NCI-H526 treated with DMSO at 0.1 percent for 48 hours (cell line): ENCODE results near the gene C22orf31.
"Not testable (repeated sequence)": the region's sequence is repeated elsewhere in the genome, so short reads cannot be mapped to it uniquely, and the experiment has no call there.

ENCODE experiments used
- DNase-seq: peaks from one replicate; lab custom pipeline; 2025; lab: John Stamatoyannopoulos, UW

The C22orf31 gene

DNA sequence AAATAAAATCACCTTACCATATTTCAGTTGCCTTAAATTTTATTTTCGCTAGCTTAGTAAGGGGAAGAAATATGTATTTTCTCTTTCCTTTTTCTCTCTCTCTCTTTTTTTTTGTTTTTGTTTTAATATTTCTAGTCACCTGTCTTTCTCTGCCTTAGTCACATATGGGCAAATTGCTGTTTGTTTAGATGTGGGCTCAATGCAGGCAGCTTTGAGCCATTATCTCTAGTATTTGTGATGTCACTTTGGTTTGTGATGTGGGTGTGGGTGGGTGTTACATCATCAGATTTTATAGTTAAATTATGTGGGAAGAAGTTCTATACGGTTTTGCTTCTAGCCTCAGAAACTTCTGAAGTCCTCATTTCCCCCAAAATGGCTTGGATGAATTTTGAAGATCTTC, at the start of gene C22orf31:
TSS of gene C22orf31 (minus strand) at position 59 of the 400 bp plus-strand sequence. CDS start at position 20, 39 bp downstream.
- DNase-seq: no peak

DNA sequence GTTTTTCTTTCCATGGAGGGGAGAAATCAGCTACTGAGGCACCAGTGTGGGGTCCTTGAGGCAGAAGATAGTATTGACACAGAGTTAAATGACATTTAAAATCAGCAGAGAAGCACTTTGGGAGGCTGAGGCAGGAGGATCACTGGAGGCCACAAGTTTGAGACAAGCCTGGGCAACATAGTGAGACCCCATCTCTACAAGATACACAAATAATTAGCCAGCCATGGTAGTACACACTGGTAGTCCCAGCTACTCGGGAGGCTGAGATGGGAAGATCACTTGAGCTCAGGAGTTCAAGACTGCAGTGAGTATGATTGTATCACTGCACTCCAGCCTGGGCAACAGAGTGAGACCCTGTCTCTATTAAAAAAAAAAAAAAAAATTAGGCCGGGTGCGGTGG, 49.3 kb upstream of the C22orf31 start:
- DNase-seq: no peak

DNA sequence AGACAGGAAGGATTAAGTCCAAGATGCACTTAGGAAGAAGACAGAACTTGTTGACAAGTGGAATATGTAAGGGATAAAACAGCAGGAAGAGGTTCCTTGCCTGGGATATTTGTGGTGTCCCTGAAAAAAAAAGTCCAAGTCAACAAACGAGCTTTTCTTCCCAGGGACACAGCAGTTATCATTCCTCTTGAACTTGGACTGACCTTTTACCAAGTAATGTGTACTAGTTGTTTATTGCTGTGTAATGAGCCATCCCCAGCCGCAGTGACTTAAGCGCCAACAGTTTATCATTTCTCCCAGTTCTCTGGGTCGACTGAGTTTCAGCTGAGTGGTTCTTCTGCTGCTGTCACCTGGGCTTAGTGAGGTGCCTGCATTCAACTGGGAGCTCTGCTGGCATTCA, 48.2 kb upstream of the C22orf31 start:
- no peak for DNase-seq

DNA sequence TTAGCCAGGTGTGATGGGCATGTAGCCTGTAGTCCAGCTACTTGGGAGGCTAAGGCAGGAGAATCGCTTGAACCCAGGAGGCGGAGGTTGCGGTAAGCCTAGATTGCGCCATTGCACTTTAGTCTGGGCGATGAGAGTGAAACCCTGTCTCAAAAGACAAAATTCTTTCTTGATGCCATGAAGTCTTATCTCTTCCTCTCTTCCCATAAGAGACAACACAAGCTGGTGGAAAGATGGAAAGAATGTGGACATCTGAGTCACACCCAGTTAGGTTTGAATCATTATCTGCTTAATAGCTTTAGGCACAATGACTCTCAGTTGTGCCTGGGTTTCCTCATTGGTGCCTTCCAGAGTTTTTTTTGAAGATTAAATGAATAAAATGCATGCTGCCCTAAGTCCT, 46.5 kb upstream of the C22orf31 start:
- no peak for DNase-seq

DNA sequence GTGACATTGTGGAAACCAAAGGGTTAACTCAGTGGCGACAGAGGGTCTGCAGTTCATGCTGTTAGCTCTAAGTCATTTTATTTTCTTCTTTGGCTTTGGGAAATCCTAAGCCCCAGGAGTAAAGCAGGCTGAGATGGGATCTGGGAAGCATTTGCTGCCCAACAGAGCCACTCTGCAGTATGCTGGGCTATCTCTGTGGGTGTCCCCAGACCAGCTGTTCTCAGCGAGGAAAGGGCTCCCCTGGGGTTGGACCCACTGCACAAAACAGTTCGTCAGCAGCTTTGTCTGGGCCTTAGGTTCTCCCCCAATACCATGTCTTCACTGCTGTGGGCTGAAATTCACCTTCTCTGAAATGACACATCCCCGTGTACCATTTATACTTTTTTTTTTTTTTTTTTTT, 45.2 kb upstream of the C22orf31 start:
- no peak for DNase-seq

DNA sequence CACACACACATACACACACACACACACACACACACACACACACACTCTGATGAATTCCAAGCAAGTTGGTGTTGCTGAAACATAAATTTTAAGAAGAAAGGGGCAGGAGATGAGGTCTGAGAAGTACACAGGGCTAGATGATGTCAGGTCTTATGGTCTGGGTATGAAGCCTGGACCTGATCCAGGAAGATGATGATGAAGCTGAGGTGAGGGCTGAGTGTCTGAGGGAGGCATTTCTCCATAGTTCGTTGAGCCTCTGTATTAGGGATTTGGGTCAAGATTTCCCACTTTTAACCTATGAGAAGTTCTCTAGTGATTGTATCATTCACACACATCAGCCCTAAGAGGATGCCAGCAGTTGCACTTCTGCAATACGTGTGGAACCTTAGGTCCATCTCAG, 43.8 kb upstream of the C22orf31 start:
- no peak for DNase-seq

DNA sequence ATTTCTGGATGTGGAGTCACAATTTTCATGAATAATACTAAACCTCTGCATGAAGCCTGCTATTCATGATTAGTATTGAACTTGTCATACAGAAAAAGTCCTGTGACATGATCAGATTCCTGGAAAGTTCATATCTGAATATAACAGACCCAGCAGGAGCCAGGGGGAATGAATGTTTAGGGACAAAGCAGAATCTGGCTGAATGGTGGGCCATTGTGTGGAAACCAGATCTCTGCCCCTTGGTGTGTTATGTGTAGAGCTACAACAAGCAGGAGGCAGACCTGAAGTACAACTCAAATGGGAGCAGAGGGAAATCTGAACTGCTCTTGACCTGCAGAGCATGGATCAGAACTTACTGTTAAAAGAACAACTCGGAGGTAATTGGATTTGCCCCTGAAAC, 41.5 kb upstream of the C22orf31 start:
- DNase-seq: no peak

DNA sequence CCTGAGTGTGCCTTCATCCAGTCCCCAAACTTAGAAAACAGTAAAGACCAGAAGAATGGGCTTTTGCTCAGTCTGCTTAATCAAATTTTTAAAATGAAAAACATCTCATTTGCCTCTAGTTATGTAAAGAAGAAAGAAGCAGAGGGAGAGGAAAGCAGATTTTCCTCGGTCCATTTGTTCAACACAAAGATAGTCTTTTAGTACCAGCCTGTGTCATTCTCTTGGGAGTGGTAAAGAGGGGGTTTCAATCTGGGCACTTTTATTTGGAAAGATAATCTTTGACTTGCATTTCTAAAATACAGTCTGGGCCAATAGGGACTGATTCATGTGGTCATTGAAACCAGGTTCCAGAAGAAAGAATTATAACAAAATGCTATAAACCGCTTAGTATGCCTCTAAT, 40.7 kb upstream of the C22orf31 start:
- DNase-seq: peak; percentile 86

DNA sequence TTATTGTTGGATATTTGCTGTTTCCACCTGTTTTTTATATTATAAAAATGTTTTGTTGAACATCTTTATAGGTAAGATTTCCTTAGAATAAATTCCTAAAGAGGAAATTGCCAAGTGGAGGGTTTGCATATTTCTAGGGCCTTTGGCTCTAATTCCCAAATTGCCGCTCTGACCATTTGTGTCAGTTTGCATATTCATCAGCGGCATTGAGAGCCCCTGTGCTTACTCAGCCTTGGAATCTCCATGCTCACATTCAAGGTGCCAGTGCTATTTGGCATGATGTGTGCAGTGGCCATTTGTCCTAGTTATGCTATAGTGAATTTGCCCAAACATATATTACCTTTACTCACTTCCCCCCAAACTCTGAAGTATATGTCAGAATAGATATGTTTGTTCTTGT, 36.7 kb upstream of the C22orf31 start:
- peak; percentile 40 for DNase-seq

DNA sequence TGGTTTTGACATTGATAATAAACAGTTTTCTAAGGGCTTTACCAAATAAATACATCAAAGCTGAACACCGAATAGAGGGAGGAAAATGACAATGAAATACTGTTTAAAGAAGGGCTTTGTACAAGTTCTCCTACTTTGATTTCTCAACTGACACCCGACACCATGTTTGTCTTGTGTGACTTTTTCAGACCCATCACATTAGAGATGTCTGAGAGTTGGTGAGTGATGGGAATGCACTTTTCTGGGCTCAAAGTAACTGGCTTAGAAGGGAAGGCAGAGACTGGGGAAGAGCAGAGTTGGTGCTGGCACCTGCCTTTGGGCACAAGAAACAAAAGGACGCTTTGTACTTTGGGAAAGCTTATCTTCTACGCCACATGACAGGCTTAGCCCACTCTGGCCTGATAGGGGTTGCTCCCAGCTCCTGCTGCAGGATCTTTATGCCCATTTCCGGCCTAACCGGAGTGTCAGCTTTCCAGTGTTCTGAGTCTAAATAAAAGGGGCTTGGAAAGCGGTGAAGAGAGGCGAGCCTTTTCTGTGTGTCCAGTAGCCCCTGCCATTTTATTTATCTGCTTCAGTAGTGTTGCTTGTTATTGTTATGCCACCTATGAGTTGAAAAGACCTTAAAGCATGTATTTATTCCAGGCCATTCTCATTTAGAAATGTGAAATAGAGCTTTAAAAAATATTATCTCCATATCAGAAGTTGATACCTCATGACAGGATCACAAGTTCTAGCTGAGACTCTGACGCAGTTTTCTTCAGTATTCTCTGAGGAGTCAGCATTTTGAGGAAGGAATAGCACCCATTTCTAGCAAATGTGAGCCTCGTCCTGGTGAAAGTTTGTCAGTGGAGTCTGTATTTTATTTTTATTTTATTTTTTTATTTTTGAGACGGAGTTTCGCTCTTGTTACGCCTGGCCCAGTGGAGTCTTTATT, 35.4 kb upstream of the C22orf31 start:
- peak; percentile 59 for DNase-seq

DNA sequence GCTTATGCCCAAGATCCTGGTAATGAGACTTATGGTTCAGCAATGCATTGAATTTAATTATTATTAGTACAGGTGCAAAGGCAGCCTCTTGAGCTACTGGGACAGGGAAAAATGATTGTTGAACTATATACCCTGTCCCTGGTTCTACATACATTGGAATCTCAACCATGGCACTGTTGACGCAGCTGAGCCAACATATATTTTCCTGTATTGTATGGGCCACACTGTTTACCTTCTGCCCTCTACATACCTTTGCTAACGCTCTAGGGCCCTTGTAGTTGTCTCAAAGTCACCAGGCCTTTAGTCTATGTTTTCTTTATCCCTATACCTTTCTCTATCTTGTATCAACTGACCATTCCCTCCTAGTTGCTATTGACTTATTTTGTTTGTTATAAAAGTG, 33.8 kb upstream of the C22orf31 start:
- no peak for DNase-seq

DNA sequence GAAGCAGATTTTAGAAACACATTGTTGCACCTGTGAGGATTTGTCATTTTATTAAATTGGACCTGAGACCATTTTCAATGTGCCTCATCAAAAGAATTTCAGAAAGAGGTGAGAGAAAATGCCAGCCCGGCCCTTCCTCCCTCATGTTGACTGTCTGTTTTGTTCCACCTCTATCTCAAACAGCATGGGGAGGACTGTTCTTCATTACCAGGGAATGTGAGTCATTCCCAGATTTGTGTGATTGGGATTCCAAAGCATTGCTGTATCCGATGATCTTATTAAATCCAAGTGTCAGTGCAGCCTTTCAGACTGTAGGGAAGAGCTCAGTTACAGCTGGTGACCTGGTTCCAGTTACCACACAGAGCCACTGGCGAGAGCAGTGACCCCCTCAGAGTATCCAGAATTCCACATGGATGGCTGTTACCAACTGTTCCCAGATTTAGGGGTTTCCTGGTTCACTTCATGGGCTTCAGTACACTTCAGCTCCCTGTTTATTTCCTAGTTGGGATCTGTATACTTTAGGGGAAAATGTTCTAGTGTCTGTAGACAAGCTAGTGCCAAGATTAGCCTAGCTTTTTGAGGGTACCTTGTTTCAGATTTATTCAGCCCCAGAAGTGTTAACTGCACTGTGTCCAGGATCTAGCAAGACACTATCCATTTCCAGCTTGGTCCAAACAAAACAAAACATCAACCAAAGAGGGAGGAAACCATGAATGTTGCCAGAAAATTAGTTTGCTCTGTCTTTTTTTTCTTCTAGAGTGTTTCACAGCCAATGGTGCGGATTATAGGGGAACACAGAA, 32.1 kb upstream of the C22orf31 start:
- DNase-seq: no peak

DNA sequence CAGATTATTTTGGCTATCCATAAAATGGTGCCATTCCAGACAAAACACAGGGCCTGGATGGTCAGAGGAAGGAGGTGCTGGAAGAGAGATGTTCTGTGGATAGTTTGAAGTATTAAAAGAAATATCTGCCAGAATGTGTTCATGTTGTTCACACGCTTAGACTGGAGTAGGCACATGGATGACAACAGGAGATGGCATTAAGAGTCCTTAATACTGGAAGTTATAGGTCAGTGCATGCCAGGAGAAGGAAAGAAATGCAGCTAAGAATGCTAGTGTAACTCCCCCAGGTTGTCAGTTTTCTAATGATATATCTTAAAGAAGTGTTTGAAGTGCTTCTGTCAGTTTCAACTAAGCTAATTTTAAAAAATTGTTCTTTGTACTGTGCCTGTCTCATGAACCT, 31.4 kb upstream of the C22orf31 start:
- no peak for DNase-seq

DNA sequence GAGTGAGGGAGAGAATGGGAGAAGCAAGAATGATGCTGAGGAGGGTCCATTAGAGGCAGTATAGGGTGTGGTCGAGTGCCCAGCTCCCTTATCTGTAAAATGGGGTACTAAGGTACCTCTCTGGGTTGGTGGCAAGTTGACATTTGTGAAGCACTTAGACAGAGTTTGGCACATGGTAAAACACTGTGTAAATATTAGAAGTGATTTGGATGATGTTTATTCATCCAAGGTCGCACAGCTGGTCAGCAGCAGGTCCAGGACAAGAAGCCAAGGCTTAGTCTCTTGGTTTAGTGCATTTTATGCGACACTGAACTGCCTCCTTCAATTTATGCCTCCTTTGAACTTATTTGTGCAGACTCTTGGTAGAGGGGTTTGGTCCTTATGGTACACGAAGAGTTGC, 30.6 kb upstream of the C22orf31 start:
- DNase-seq: no peak

DNA sequence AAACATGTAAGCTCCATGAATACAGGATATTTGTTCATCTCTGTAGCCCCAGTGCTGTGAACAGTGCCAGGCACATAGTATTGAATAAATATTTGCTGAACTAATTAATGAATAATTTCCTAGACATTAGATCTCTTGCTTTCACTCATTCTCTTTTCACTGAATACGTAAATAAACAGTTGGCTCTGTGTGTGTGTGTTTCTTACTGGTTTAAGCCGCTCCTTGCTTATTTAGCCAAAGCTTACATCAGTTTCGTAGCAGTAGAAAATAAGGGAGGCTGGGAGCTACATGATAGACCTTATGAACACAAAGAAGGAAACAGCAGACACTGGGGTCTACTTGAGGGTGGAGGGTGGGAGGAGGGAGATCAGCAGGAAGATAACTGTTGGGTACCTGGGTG, 28.4 kb upstream of the C22orf31 start:
- DNase-seq: no peak

DNA sequence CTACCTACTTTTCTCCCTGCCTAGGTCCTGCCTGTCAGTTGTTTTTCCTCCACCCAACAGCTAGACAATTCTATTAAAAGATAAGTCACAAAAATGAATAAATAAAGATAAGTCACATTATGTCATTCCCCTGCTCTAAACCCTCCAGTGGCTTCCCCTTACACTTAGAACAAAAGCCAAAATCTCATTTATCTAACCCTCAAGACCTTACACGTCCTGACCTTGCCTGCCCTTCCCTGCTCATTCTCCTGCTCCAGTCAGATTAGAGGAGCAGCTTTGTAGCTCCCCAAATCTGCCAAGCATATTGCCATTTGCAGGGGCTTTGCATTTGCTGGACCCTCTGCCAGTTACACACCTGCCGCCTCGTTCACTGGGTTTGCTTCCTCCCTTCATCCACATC, 27.9 kb upstream of the C22orf31 start:
- DNase-seq: no peak

DNA sequence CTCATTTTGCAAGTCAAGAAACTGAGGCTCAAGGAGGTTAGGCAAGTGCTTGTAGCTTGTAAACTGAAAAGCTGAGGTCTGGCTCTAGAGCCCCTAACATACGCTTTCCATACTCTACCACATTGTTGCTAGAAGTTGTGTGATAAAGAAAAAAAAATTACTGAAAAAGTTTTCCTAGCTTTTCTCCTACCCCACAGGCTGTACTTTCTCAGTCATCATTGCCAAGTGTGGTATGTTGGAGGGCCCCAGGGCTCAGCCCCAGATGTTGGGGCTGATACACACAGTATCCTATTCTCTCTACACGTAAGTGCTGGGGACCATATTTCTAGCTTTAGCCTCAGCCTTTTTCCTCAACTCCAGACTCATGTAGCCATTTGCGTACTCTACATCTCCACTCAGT, 27.2 kb upstream of the C22orf31 start:
- no peak for DNase-seq

DNA sequence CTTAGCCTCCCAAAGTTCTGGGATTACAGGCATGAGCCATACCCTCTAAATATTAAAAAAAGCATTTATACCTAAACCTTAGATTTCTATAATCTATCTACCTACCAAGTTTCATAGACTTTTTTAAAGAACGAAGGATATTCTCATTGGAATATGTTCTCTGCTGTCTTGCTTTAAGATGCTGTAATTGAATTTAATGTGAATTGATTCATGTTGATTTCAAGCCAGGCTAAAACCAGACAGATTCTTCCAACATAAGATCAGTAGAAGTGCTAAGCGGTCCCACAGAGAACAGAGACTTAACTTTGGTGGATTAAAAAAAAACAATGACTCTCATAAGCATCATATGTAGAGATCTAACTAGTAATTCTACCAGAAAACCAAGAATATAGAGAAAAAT, 25.4 kb upstream of the C22orf31 start:
- DNase-seq: no peak

DNA sequence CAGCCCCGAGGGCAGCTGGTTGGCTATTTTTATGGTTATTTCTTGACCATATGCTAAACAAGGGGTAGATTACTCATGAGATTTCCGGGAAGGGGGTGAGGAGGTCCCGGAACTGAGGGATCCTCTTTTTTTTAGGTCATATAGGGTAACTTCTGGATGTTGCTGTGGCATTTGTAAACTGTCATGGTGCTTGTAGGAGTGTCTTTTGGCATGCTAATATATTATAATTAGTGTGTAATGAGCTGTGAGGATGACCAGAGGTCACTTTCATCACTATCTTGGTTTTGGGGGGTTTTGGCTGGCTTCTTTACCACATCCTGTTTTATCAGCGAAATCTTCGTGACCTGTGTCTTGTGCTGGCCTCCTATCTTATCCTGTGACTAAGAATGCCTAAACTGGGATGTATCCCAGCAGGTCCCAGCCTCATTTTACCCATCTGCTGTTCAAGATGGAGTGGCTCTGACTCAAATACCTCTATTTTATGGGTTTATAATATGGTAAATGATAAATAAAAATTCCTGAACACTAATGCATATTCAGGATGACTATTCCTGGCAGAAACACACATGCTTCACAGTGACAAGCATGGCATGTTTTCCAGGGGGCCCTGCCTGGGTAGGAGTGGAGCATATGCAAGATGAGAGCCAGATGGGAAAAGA, 22.4 kb upstream of the C22orf31 start:
- no peak for DNase-seq

DNA sequence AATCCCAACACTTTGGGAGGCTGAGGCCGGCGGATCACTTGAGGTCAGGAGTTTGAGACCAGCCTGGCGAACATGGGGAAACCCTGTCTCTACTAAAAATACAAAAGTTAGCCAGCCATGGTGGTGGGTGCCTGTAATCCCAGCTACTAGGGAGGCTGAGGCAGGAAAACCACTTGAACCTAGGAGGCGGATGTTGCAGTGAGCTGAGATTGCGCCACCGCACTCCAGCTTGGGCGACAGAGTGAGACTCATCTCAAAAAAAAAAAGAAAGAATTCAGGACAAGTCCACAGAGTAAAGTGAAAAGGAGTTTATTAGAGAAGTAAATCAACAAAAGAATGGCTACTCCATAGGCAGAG, 21.9 kb upstream of the C22orf31 start:
- not testable (repeated sequence) for DNase-seq

DNA sequence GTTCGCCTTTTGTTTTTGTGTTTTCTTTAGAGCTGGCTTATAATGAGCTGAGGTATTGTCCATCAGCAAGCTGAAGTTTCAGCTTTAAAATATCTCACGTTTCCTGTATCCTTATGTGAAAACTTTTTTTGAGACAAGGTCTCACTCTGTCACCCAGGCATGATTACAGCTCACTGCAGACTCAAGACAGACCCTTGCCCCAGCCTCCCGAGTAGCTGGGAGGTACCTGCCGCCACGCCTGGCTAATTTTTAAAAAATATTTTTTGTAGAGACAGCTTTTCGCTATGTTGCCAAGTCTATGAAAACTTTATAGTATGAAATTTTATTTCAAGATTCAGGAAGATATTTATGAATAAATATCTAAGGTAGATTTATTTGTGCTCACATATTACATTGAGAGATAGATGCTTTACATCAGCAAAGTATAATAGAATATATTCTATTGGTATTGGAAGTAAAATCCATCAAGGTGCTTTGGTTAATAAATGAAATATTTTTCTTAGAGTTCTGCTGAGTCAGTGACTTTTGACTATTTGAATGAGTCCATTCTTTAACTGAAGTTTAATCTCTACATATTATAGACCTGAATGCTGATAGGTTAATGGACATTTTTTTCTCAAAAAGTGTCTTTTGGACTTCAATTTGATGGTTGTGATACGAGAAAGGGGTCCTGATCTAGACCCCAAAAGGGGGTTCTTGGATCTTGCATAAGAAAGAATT, 21.4 kb upstream of the C22orf31 start:
- no peak for DNase-seq
